Activated CD4-positive, alpha-beta memory T cell treated with anti-CD3 and anti-CD28 coated beads for 36 hours (primary cell): ENCODE data around the gene TBC1D25. TPM values are rescaled to one million over a fixed set of nuclear protein-coding genes. Genes with fewer than 3 reads are reported as not detected.
"Not testable (repeated sequence)": the region's sequence is repeated elsewhere in the genome, so short reads cannot be mapped to it uniquely, and the experiment has no call there.

Experiments
- CTCF ChIA-PET: fragments of 350-600 bp; sonication (Branson Sonifier 250); formaldehyde crosslinking; loops from one replicate; lab custom pipeline; 2021; ENCODE audit warnings: antibody characterized with exemption, inconsistent platforms; lab: Charles Lee
- POLR2A ChIA-PET: fragments of 350-600 bp; sonication (Branson Sonifier 250); formaldehyde crosslinking; loops from one replicate; lab custom pipeline; 2021; ENCODE audit warnings: antibody characterized with exemption; lab: Charles Lee
- DNase-seq: peaks from one replicate; pipeline ENCODE4 v3.0.0-alpha.2; 2020
- H3K27ac Mint-ChIP-seq: one replicate; pipeline ENCODE4 v1.8.0; 2021; ENCODE audit warnings: mixed read lengths
- H3K27me3 Mint-ChIP-seq: one replicate; pipeline ENCODE4 v1.8.0; 2021; ENCODE audit warnings: mixed read lengths
- H3K36me3 Mint-ChIP-seq: one replicate; pipeline ENCODE4 v1.8.0; 2021; ENCODE audit warnings: mixed read lengths
- H3K4me1 Mint-ChIP-seq: one replicate; pipeline ENCODE4 v1.8.0; 2021; ENCODE audit warnings: low read depth, mixed read lengths
- H3K4me3 Mint-ChIP-seq: one replicate; pipeline ENCODE4 v1.8.0; 2021; ENCODE audit warnings: mild to moderate bottlenecking, mixed read lengths
- H3K9me3 Mint-ChIP-seq: one replicate; pipeline ENCODE4 v1.8.0; 2021; ENCODE audit warnings: mixed read lengths
- intact Hi-C: fragments of 100-400 bp; cut with micrococcal nuclease; formaldehyde crosslinking; loops from one replicate; pipeline ENCODE4 v1.15.1; 2023
- total RNA-seq, 2 experiments: library from RNA; stranded (reverse); gene quantifications; one replicate each; pipeline ENCODE4 v1.2.3, GENCODE V29; 2021

The TBC1D25 gene
- total RNA-seq, 2 experiments from 2014 or later = 13.5 to 16.2 TPM

GRCh38 chrX:48508400-48509244 lies 30.9 kb upstream of the TBC1D25 start, which contains the start of gene PORCN:
TSS of gene PORCN (plus strand) at chrX:48508992. CDS start at chrX:48509821, 829 bp downstream.
- Mint-ChIP-seq H3K4me1 (peaks cover 14% of the 10 kb centered on the region), H3K27ac (peak within 1 kb of the TSS; percentile 80), H3K27me3 (no peaks in the 10 kb centered on the region), H3K36me3 (no peaks in the 10 kb centered on the region), H3K4me3 (peak within 1 kb of the TSS; percentile 83), H3K9me3 (no peaks in the 10 kb centered on the region)
- ChIA-PET CTCF (no interaction called here), POLR2A (no interaction called here)
- intact Hi-C loops = no loop called here
- peak; percentile 84 for DNase-seq

DNA sequence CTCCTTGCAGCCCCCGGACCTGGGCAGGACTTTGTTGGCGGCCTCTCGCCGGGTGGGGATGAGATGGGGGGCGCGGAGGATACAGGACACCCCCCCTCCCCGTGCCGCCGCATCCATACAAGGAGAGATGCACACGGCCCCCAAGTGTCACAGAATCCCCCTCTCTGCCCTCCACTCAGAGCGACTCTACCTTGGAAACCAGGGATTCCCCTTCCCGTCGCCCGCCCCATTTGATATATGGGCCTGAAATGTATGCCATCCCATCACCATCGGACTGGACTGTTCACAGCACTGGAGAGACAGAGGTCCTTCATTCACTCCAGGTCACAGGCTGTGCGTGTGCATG lies 30.3 kb upstream of the TBC1D25 start:
- Mint-ChIP-seq H3K36me3 (no peaks in the 10 kb centered on the region), H3K27ac (peak overlapping the region; percentile 80), H3K4me3 (peak overlapping the region; percentile 83), H3K27me3 (no peaks in the 10 kb centered on the region), H3K9me3 (no peaks in the 10 kb centered on the region), H3K4me1 (peaks cover 14% of the 10 kb centered on the region)
- ChIA-PET POLR2A (no interaction called here), CTCF (no interaction called here)
- DNase-seq = no peak
- intact Hi-C loops = no loop called here

GRCh38 chrX:48509619-48510018 lies 29.9 kb upstream of the TBC1D25 start:
- Mint-ChIP-seq H3K27ac (peak overlapping the region; percentile 80), H3K36me3 (no peaks in the 10 kb centered on the region), H3K27me3 (no peaks in the 10 kb centered on the region), H3K4me3 (peak overlapping the region; percentile 83), H3K4me1 (peaks cover 14% of the 10 kb centered on the region), H3K9me3 (no peaks in the 10 kb centered on the region)
- DNase-seq = no peak
- intact Hi-C loops = no loop called here
- POLR2A ChIA-PET = interaction anchor here (0.6 kb wide), 1 partner anchor 1170 kb away, joined by 4 read pairs; no protein-coding TSS in a partner anchor
- CTCF ChIA-PET = no interaction called here

- CTCF ChIA-PET = no interaction called here
- intact Hi-C loops = no loop called here
- Mint-ChIP-seq H3K4me1 (peaks cover 14% of the 10 kb centered on the region), H3K4me3 (no peak overlapping the region), H3K27me3 (no peaks in the 10 kb centered on the region), H3K27ac (no peak overlapping the region), H3K36me3 (no peaks in the 10 kb centered on the region), H3K9me3 (no peaks in the 10 kb centered on the region)
- no peak for DNase-seq
- POLR2A ChIA-PET = no interaction called here
Measured at GRCh38 chrX:48511560-48511959, 28.0 kb upstream of the TBC1D25 start.

GRCh38 chrX:48512371-48512935 lies 27.1 kb upstream of the TBC1D25 start:
- Mint-ChIP-seq H3K4me3 (no peak overlapping the region), H3K27ac (no peak overlapping the region), H3K9me3 (no peaks in the 10 kb centered on the region), H3K4me1 (peaks cover 18% of the 10 kb centered on the region), H3K27me3 (no peaks in the 10 kb centered on the region), H3K36me3 (no peaks in the 10 kb centered on the region)
- intact Hi-C loops = no loop called here
- CTCF ChIA-PET = no interaction called here
- POLR2A ChIA-PET = no interaction called here
- DNase-seq = no peak

DNA sequence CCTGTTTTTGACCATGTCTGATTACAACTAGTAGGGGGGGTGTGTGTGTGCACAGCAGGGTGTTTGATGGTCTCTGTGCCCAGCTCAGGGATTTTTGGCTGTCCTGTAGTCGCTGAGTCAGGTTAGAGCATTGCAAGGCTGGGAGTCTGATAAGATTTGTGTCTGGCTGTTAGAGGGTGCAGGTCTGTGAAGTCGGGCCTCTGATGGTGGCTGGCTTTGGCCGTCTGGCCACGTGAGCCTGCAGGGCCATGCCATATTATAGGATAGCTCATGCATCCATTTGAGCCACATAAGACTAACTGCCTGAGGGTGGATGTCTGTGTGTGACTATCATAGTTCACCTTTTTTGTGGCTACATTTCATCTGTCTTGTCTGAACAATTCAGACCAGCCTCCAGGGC lies 25.8 kb upstream of the TBC1D25 start:
- POLR2A ChIA-PET = no interaction called here
- no peak overlapping the region for H3K4me3 Mint-ChIP-seq
- DNase-seq = no peak
- H3K36me3 Mint-ChIP-seq = no peaks in the 10 kb centered on the region
- H3K4me1 Mint-ChIP-seq = peaks cover 18% of the 10 kb centered on the region
- intact Hi-C loops = no loop called here
- H3K9me3 Mint-ChIP-seq = no peaks in the 10 kb centered on the region
- CTCF ChIA-PET = no interaction called here
- no peaks in the 10 kb centered on the region for H3K27me3 Mint-ChIP-seq
- no peak overlapping the region for H3K27ac Mint-ChIP-seq

- Mint-ChIP-seq H3K4me3 (no peak overlapping the region), H3K9me3 (no peaks in the 10 kb centered on the region), H3K36me3 (no peaks in the 10 kb centered on the region), H3K4me1 (peaks cover 19% of the 10 kb centered on the region), H3K27me3 (no peaks in the 10 kb centered on the region), H3K27ac (no peak overlapping the region)
- intact Hi-C loops = no loop called here
- no peak for DNase-seq
- ChIA-PET CTCF (no interaction called here), POLR2A (no interaction called here)
Measured at GRCh38 chrX:48514126-48514806, 25.2 kb upstream of the TBC1D25 start.

DNA sequence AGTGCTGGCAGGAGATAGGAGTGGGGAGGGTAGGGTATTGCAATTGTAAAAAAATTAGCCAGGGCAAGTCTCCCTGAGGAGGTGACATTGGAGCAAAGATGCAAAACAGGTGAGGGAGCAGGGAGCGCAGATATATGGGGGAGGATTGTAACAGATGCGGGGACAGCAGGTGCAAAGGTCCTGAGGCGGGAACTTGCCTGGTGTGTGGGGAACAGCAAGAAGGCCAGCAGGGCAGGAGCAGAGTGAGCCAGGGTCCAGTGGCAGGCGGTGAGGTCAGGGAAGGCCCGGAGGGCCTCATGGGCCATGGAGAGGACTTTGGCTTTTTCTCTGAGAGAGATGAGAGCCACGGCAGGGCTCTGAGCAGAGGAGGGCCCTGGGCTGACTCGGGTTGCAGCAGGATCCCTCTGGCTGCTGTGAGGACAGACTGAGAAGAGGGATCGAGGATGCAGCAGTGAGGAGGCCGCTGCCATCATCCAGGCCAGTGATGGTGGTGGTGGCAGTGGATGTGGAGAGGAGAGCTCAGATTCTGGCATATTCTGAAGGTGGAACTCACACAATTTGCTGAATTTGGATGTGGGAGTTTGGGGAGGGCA lies 24.6 kb upstream of the TBC1D25 start:
- ChIA-PET CTCF (no interaction called here), POLR2A (interaction anchor here (1.2 kb wide), 1 partner anchor 60 kb away, joined by 3 read pairs; no protein-coding TSS in a partner anchor)
- intact Hi-C loops = no loop called here
- no peaks in the 10 kb centered on the region for H3K36me3 Mint-ChIP-seq
- H3K27ac Mint-ChIP-seq = no peak overlapping the region
- no peaks in the 10 kb centered on the region for H3K9me3 Mint-ChIP-seq
- no peak overlapping the region for H3K4me3 Mint-ChIP-seq
- no peaks in the 10 kb centered on the region for H3K27me3 Mint-ChIP-seq
- no peak for DNase-seq
- H3K4me1 Mint-ChIP-seq = peaks cover 16% of the 10 kb centered on the region

- intact Hi-C loops = no loop called here
- H3K27me3 Mint-ChIP-seq = no peaks in the 10 kb centered on the region
- ChIA-PET POLR2A (interaction anchor here (1.2 kb wide), 1 partner anchor 59 kb away, joined by 3 read pairs; no protein-coding TSS in a partner anchor), CTCF (no interaction called here)
- no peaks in the 10 kb centered on the region for H3K36me3 Mint-ChIP-seq
- peaks cover 17% of the 10 kb centered on the region for H3K4me1 Mint-ChIP-seq
- no peak for DNase-seq
- H3K27ac Mint-ChIP-seq = no peak overlapping the region
- no peak overlapping the region for H3K4me3 Mint-ChIP-seq
- H3K9me3 Mint-ChIP-seq = no peaks in the 10 kb centered on the region
Measured at GRCh38 chrX:48515842-48516241, 23.7 kb upstream of the TBC1D25 start.

- H3K36me3 Mint-ChIP-seq = no peaks in the 10 kb centered on the region
- POLR2A ChIA-PET = no interaction called here
- no peak overlapping the region for H3K4me3 Mint-ChIP-seq
- DNase-seq = no peak
- no peak overlapping the region for H3K27ac Mint-ChIP-seq
- H3K27me3 Mint-ChIP-seq = no peaks in the 10 kb centered on the region
- CTCF ChIA-PET = no interaction called here
- intact Hi-C loops = no loop called here
- H3K9me3 Mint-ChIP-seq = no peaks in the 10 kb centered on the region
- peaks cover 21% of the 10 kb centered on the region for H3K4me1 Mint-ChIP-seq
Measured at GRCh38 chrX:48516285-48516684, 23.2 kb upstream of the TBC1D25 start.

DNA sequence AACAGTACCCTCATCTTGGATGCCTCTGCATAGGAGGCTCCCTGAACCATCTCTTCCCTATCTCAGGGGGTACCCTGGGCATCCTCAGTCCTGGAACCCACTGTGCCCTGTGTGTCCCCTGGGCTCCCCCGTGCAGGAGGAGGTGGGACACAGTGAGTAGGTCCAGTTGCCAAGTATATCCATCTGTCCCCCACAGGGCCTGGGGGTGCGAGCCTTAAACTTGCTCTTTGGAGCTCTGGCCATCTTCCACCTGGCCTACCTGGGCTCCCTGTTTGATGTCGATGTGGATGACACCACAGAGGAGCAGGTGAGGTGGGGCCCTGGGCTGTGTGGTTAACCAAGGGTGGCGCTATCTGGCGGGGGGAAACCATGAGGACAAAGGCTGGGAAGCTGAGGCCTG lies 22.5 kb upstream of the TBC1D25 start:
- ChIA-PET CTCF (no interaction called here), POLR2A (no interaction called here)
- H3K9me3 Mint-ChIP-seq = no peaks in the 10 kb centered on the region
- intact Hi-C loops = no loop called here
- no peak overlapping the region for H3K4me3 Mint-ChIP-seq
- H3K4me1 Mint-ChIP-seq = peaks cover 21% of the 10 kb centered on the region
- no peak for DNase-seq
- H3K27me3 Mint-ChIP-seq = no peaks in the 10 kb centered on the region
- no peaks in the 10 kb centered on the region for H3K36me3 Mint-ChIP-seq
- H3K27ac Mint-ChIP-seq = no peak overlapping the region

GRCh38 chrX:48519481-48519880 lies 20.0 kb upstream of the TBC1D25 start:
- H3K9me3 Mint-ChIP-seq, H3K27me3 Mint-ChIP-seq, intact Hi-C loops, CTCF ChIA-PET, H3K36me3 Mint-ChIP-seq, H3K4me3 Mint-ChIP-seq, POLR2A ChIA-PET, DNase-seq: not testable (repeated sequence)
- Mint-ChIP-seq H3K4me1 (peaks cover 25% of the 10 kb centered on the region), H3K27ac (peak overlapping the region; percentile 38)
